Loucy (cell line): ENCODE measurements around the gene ENTPD7.

Source experiments
- H2AFZ ChIP-seq: fragments of 200-600 bp; sonication (generic); 2 replicates; pipeline ENCODE4 v1.6.0; 2016; ENCODE audit warnings: antibody characterized with exemption, mild to moderate bottlenecking, low read length, moderate library complexity
- H3F3A ChIP-seq: fragments of 200-600 bp; 2 replicates; pipeline ENCODE4 v1.6.0; 2016; ENCODE audit warnings: antibody characterized with exemption, low read depth, mild to moderate bottlenecking
- H3K27me3 ChIP-seq: fragments of 200-600 bp; sonication (generic); 2 replicates; pipeline ENCODE4 v1.6.1; 2014; ENCODE audit warnings: low read length, mild to moderate bottlenecking; ENCODE audit not compliant: insufficient read depth, poor library complexity, severe bottlenecking
- H3K36me3 ChIP-seq: fragments of 200-600 bp; sonication (generic); 2 replicates; pipeline ENCODE4 v1.6.1; 2016; ENCODE audit warnings: low read length; ENCODE audit not compliant: insufficient read depth
- H3K4me1 ChIP-seq: fragments of 200-600 bp; sonication (generic); 2 replicates; pipeline ENCODE4 v1.5.1; 2014; ENCODE audit warnings: low read length, mild to moderate bottlenecking; ENCODE audit not compliant: insufficient read depth, poor library complexity, severe bottlenecking
- H3K4me2 ChIP-seq: fragments of 200-600 bp; sonication (generic); 2 replicates; pipeline ENCODE4 v1.6.0; 2014; ENCODE audit warnings: antibody characterized with exemption, low read length, low read depth, mild to moderate bottlenecking; ENCODE audit not compliant: poor library complexity, severe bottlenecking
- H3K4me3 ChIP-seq: fragments of 200-600 bp; sonication (generic); 2 replicates; pipeline ENCODE4 v1.5.1; 2014; ENCODE audit warnings: low read length, mild to moderate bottlenecking, mixed read lengths; ENCODE audit not compliant: poor library complexity, severe bottlenecking
- H3K79me2 ChIP-seq: fragments of 200-600 bp; sonication (generic); 2 replicates; pipeline ENCODE4 v1.6.1; 2014; ENCODE audit warnings: low read length; ENCODE audit not compliant: insufficient read depth
- H3K9ac ChIP-seq: fragments of 200-600 bp; sonication (generic); 2 replicates; pipeline ENCODE4 v1.6.0; 2014; ENCODE audit warnings: mild to moderate bottlenecking, low read depth, low read length, moderate library complexity; ENCODE audit not compliant: poor library complexity, severe bottlenecking
- H3K9me2 ChIP-seq: fragments of 200-600 bp; sonication (generic); replicated peaks from 2 replicates; pipeline ENCODE4 v1.6.1; 2016; ENCODE audit warnings: low read depth, low read length, mixed read lengths
- H3K9me3 ChIP-seq: fragments of 200-600 bp; sonication (generic); 2 replicates; pipeline ENCODE4 v1.6.1; 2014; ENCODE audit warnings: mild to moderate bottlenecking, antibody characterized with exemption, low read length, low read depth; ENCODE audit not compliant: insufficient read depth
- H4K20me1 ChIP-seq: fragments of 200-600 bp; sonication (generic); 2 replicates; pipeline ENCODE4 v1.6.0; 2014; ENCODE audit warnings: antibody characterized with exemption, low read length, mild to moderate bottlenecking; ENCODE audit not compliant: insufficient read depth, poor library complexity, severe bottlenecking
- CTCF ChIP-seq: fragments of 200-600 bp; sonication (generic); conservative IDR thresholded peaks from 2 replicates; pipeline ENCODE4 v1.5.1; 2014; ENCODE audit warnings: mild to moderate bottlenecking, antibody characterized with exemption, low read length
- EZH2phosphoT487 ChIP-seq: fragments of 200-600 bp; IDR thresholded peaks from 2 replicates; pipeline ENCODE4 v1.6.1; 2018; ENCODE audit warnings: antibody characterized with exemption, mild to moderate bottlenecking, moderate library complexity, borderline replicate concordance

ENTPD7 gene

GRCh38 chr10:99750641-99751040 is 91.3 kb downstream of the ENTPD7 start:
- H3K79me2 ChIP-seq, result peaks cover 4% of the 10 kb centered on the region; the same call in 1 of the 2 replicates
- no peak overlapping the region for H2AFZ ChIP-seq
- H3K4me1 ChIP-seq, result peaks cover 4% of the 10 kb centered on the region
- peaks cover 77% of the 10 kb centered on the region for H3K36me3 ChIP-seq
- no peak overlapping the region for H3K4me2 ChIP-seq
- no peaks in the 10 kb centered on the region for H3F3A ChIP-seq
- H4K20me1 ChIP-seq, result no peaks in the 10 kb centered on the region
- no peak overlapping the region for H3K4me3 ChIP-seq
- no peaks in the 10 kb centered on the region for H3K27me3 ChIP-seq
- no peak overlapping the region for H3K9ac ChIP-seq
- TF ChIP-seq EZH2phosphoT487 (no peak), CTCF (no peak)
- no peaks in the 10 kb centered on the region for H3K9me3 ChIP-seq
- no peaks in the 10 kb centered on the region for H3K9me2 ChIP-seq

GRCh38 chr10:99754670-99755069 is 95.4 kb downstream of the ENTPD7 start:
- TF ChIP-seq EZH2phosphoT487 (no peak), CTCF (no peak)
- Histone ChIP-seq H3K4me2 (no peak overlapping the region), H3K27me3 (no peaks in the 10 kb centered on the region), H3K9ac (no peak overlapping the region), H3K9me2 (no peaks in the 10 kb centered on the region), H3K9me3 (no peaks in the 10 kb centered on the region), H4K20me1 (no peaks in the 10 kb centered on the region), H3K79me2 (no peaks in the 10 kb centered on the region), H3F3A (no peaks in the 10 kb centered on the region), H3K4me3 (no peak overlapping the region), H2AFZ (no peak overlapping the region), H3K36me3 (peaks cover 63% of the 10 kb centered on the region), H3K4me1 (no peaks in the 10 kb centered on the region)
